Right forelimb (tissue), 1 donor: ENCODE measurements around the gene PCDH18.
"Not testable (repeated sequence)": the region's sequence is repeated elsewhere in the genome, so short reads cannot be mapped to it uniquely, and the experiment has no call there.

ENCODE experiments used
- DNase-seq: peaks from one replicate; pipeline ENCODE4 v3.0.0-alpha.2; 2018

Gene PCDH18, protein sequence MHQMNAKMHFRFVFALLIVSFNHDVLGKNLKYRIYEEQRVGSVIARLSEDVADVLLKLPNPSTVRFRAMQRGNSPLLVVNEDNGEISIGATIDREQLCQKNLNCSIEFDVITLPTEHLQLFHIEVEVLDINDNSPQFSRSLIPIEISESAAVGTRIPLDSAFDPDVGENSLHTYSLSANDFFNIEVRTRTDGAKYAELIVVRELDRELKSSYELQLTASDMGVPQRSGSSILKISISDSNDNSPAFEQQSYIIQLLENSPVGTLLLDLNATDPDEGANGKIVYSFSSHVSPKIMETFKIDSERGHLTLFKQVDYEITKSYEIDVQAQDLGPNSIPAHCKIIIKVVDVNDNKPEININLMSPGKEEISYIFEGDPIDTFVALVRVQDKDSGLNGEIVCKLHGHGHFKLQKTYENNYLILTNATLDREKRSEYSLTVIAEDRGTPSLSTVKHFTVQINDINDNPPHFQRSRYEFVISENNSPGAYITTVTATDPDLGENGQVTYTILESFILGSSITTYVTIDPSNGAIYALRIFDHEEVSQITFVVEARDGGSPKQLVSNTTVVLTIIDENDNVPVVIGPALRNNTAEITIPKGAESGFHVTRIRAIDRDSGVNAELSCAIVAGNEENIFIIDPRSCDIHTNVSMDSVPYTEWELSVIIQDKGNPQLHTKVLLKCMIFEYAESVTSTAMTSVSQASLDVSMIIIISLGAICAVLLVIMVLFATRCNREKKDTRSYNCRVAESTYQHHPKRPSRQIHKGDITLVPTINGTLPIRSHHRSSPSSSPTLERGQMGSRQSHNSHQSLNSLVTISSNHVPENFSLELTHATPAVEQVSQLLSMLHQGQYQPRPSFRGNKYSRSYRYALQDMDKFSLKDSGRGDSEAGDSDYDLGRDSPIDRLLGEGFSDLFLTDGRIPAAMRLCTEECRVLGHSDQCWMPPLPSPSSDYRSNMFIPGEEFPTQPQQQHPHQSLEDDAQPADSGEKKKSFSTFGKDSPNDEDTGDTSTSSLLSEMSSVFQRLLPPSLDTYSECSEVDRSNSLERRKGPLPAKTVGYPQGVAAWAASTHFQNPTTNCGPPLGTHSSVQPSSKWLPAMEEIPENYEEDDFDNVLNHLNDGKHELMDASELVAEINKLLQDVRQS

DNA sequence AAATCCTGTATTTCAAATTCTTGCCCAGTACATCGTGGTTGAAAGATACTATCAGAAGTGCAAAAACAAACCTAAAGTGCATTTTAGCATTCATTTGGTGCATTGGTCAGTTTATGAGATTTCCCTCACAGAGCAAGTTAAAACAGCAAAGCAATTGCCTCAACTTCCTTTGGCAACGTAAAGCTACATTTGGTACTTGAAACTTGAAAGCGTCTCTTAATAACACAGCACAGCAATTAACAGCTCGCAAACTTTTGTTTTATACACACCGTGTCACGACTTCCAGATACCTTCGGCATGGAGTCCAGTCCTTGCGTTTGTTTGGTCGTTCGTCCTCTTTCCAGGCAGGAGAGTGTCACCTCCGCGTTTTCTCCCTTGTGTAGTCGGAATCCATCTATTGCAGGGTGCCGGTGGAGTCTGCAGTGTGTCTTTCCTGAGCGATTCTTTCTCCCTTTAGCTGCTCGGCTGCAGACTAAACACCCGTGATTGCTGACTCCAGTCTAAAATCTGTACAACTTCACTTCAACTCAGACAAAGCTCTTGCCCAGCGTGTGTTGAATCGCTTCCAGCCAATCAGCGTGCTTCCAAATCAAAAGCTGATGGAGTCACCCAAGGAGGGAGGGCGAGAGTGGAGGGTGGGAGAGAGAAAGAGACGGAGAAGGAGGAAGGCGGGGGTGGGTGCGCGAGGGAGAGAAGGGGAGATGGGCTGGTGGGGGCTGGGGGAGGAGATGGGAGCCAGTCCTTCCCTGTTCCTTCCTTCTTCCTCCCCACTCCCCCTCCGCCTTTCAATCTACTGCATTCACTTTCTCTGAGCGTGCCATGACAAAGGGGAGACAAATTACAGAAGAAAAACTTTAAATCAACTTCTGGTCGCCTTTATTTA lies at the start of gene PCDH18:
Gene PCDH18, minus strand, starts transcription at position 509 of the 883 bp plus-strand sequence. Its CDS starts 406 bp downstream, at position 103.
- peak; percentile 96 for DNase-seq

DNA sequence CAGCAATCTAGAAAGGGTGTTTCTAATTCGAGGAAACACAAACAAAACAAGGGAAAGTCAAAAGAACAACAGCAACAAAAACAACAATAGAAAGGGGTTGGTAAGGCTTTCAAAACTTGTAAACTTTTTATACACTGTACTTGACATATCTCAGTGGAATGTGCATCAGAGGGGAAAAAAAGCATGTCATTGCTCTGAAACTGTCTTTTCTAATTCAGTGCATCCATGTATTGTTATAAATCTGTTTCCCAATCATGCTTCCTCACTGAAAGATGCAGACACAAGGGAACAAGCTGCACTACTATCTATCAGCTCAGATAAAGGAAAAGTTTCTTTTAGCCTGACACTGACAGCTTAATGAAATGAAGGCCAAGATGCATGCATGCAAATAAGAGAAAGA lies 44.2 kb upstream of the PCDH18 start:
- no peak for DNase-seq

DNA sequence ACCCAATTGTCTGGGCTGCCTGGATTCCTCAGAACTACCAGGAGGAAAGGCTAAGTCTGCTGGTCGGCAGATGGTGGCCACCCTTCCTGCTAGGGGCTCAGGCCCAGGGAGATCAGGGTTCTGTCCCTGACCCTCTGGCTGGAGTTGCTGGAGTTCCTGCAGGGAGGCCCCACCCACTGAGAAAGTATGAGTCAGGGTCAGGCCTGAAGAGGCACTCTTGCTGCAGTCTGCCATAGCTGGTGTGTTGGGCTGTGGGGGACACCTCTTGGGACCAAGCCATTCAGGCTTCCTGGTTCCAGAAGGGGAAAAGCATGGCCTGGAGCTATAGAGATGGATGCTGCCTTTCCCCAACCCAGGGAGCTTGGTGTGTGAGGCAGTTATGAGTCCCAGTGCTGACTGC lies 40.4 kb upstream of the PCDH18 start:
- no peak for DNase-seq

DNA sequence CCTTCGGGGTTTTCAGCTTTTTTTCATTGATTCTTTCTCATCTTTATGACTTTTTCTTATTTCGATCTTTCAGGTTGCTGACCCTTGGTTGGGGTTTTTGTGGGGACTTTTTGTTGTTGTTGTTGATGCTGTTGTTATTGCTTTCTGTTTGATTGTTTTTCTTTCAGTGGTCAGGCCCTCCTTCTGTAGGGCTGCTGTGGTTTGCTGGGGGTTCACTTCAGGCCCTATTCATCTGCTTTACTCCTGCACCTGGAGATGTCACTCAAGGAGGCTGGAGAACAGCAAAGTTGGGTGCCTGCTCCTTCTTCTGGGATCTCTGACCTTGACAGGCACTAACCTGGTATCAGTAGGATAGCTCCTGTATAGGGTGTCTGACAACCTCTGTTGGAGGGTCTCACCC lies 39.9 kb upstream of the PCDH18 start:
- no peak for DNase-seq

DNA sequence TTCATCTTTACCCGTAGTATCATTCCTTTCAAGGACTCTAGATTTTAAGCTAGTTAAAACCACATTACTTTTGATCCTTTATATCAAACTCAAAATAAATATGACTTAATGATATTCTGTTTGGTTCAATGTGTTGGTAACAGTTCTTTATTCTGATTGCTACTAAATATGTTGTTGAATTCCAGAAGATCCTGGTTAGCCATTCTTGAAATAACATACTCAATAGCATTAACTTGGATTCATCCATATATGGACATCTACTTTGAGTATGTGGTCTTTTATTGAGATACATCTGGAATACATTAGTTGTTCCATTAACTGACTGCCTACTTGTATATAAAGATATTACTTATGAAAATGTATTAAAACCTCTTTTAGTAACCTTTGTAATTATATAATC lies 27.5 kb upstream of the PCDH18 start:
- DNase-seq = no peak

DNA sequence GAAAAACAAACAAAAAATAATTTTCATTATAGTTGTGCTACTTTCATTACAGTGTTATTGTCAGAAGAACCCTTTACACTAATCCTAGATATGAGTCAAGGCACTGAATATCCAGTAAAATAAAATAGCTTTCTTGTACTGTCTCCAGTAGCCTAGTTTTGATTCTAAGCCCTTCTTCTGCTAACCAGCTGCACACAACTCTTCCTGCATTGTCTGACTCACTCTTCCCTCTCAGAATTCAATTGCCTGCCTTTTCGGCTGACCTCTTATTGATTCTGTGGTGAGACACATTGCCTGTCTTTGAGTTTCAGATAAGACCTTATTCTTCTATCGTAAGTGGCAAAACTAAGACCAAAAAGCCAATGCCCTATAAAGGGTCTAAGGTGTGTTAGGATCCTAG lies 26.7 kb upstream of the PCDH18 start:
- DNase-seq = no peak

DNA sequence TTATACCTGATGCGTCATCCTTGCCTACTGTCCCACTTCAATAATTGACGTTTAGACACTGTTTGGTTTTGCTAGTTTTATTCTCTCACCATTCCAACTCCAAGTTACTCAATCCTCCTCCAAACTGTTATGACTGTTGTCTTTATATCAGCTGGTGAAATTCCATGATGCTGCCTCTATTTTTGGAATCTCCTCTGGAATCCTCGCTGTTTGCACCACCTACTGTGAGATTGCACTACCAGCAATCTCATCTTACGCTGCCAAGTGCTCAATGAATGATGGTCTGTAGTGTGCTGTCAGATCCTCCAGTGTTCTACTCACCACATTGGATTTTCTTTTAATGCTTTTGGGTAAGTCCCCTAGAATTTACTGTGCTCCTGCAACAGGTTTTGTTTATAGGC lies 13.2 kb upstream of the PCDH18 start:
- no peak for DNase-seq

DNA sequence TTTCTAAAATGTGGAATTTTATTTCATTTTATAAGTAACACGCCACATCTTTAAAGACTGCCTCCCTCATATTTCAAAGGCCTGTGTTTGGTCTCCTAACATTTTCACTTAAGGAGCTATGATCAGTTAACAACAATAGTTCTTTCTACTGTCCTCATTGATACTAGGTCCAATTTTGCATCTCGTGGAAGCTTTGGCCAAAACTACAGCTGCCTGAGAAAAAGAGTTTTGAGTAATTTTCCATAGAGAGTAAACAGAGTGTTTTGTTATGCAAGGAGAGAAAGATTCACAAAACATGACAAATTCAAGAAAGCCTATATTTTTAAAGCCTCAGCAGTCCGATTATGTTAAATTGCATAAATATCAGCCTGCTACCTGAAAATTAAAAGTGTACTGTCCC lies 11.4 kb upstream of the PCDH18 start:
- no peak for DNase-seq

DNA sequence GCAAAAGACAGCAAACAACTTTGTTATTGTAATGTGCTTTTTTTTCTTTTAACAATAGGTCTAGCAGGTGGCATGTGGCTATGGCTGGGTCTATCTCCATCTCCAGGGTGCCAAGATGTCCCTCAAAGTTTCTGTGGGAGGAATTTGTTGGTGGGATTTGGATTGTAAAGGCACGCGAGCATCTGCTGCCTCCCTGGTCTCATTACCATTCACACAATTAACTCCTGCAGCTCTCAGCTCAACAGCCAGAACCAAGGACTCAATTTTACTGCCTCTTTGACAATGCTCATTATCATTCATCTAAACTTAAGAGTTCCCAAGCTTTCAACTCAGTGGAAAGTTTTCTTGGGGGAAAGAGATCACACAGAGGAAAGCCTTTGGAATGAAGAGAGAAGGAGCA lies 10.9 kb upstream of the PCDH18 start:
- DNase-seq = no peak

DNA sequence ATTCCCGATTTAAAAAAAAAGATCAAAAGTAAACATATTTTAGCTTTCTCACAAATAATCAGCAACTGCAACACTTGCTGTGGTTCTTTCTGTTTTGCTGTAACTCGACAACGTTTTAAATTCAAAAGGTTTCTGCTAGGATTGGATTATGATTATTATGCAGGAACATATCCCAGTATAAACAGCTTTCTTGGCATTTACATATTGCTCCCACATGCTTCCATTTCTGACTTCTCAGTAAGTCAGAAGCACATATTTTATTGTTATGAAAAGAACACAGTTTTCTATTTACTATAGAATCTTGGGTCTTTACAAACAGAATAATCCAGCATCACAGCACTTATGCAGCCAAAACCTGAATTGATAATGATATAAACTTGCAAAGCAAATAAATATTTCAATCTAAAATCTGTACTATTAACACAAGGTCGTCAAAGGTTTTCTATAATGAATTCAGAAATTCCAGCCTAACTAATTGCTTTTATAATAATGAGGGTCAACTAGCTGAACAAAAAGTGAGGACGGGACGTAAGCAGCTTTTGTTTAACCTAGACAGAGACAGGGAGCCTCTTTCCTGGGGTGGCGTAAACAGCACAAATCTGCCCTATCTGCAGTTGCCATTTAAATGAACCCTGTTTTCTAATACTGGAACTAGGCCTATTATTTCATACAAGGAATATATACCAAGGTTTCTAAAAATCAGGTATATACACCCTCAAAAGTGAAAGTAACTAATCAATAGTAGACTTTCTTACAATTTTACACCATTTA lies 9.8 kb upstream of the PCDH18 start:
- DNase-seq = no peak

DNA sequence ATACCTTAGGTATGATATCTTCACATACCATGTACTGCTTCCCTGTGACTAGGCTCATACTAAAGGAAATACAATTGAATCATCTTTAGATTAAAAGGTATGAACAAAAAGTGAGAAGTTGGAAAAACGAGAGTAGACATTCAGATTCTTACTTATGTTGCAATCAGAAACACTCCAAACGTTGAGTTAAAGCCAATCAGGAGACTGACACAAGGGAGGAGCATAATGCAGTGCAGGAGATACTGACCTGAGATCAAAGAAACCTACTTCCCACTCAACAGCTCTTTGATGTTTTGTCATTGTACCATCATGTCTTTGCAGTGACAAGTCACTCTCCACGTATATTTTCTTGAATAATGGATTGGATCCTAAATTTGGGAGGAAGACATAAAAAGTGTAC lies 8.9 kb upstream of the PCDH18 start:
- no peak for DNase-seq

DNA sequence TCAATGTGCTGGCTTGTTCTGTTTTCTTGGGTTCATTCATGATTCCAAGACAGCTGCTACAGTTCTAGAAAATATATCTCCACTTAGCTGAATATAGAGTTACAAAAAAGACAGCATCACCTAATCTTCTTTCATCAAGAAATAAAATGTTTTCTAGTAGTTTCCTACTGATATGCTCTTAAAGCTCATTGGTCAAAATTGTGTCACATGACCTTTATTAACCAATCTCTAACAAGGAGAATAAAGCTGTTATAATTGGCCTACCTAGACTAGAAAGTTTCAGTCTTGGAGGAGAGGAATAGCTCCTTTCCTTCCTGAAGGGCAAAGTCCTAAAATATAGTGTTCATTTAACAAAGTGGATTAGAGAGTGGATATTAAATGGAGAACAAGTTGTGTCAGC lies 8.1 kb upstream of the PCDH18 start:
- DNase-seq = no peak

DNA sequence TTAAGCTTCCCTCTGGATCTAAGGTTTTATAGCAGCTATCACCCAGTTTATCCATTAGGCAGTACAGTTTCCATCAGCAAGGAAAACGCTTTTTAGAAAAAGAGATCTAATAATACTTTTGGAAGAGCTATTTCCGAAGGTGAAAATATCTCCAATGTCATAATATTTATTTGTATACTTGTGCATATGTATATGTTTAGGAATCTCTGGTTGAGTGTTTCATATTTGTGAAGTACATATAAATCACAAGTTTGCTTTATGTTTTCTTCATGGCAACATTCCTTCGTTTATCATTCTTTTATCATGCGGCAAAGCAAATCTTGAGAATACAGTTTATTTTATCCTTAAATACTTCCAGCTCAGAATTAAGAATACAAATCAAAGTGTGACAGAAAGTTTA lies 6.2 kb upstream of the PCDH18 start:
- DNase-seq = no peak

DNA sequence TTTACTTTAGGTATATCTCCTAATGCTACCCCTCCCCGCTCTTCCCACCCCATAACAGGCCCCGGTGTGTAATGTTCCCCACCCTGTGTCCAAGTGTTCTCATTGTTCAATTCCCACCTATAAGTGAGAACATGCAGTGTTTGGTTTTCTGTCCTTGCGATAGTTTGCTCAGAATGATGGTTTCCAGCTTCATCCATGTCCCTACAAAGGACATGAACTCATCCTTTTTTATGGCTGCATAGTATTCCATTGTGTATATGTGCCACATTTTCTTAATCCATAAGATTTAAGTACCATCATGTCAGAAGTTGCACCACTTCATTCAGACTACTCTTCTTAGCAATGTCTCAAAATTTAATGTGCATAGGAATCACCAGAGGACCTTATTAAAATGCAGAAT lies 5.5 kb upstream of the PCDH18 start:
- DNase-seq = not testable (repeated sequence)

DNA sequence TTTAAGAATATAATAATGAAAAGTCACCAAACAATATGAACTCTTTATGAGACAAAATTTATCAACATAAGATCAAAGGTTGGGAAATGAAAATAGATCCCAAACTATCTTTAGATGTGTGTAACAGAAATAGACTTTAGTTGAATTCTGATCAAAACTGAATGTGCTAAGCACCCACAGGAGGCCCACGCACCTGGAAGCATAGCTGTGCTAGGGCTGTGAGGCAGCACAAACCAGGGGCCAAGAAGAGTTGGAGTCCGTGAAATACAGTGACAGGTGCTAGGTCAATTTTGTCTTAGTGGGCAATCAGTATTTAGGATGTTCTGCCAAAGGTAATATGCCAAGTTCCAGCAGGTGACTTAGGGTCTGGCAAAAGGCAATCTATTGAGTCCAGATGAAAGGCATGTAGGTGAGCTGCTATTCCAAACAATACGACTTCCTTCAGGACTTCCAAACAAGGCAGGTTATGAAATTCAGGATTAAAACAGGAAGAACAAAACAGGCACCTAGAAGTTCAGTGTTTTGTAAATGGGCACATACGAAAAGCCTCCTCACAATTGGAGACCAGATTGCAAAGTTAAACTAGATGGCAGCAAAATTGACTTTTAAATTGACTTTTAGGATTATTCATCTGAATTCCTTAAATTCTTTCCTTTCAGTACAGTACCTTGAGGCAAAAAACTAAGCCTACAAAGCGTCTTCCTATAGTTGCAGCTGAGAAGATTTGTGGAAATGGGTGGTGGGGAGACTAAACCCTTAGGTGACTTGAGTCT lies 4.7 kb upstream of the PCDH18 start:
- no peak for DNase-seq

DNA sequence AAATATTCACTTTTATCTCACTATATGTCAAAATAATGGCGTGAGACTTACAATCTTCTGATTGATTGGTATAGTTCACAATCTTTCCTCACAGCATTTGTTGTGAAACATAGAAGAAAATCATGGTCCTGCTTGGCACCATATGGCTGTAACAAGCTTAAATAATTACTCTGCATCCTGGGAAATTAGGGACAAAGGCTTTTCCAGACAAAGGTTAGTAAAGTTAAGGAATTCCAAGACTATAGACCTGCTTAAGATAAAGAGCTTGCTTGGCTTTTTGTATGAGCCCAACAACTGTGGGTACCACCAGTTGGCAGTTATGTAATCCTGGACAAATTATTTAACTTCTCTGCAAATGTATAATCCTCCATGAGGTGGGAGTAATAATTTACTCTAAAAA lies 3.4 kb upstream of the PCDH18 start:
- DNase-seq = no peak

DNA sequence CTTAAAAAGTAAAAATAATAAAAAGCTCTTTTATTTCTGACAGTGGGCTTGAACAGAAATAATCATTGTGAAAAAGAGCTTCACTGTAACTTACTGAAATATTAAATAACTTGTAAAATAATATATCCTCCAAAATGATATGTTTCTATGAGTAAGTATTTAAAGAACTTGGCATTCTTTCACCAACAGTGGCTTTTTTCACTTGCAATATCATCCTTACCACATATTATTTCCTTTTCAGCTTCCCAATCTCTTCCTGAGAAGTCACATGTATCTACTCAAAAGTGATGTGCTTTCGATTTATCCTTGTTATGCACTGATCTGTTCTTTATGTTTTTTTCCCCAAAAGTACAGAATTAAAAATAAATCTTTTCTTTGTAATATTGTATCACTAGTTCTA lies 2.2 kb upstream of the PCDH18 start:
- DNase-seq = no peak

DNA sequence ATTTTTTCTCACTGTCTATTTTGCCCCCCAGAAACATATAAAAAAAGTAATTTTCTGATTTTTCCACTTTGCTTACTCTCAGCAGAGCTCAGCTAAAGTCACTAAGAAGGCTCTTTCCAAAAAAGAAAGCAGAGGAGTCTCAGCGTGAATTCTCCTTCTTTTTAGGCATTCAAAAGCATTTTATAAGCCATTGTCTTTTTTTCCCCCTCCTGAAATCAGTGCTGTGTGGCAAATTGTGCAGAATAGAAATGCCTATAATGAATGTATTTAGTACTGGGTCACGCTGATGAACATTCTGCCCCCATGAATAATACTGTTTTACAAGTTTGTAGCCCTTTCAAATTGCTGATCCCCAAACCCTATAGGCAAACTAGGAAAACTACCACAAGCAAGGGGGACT lies 1.6 kb upstream of the PCDH18 start:
- DNase-seq = no peak

DNA sequence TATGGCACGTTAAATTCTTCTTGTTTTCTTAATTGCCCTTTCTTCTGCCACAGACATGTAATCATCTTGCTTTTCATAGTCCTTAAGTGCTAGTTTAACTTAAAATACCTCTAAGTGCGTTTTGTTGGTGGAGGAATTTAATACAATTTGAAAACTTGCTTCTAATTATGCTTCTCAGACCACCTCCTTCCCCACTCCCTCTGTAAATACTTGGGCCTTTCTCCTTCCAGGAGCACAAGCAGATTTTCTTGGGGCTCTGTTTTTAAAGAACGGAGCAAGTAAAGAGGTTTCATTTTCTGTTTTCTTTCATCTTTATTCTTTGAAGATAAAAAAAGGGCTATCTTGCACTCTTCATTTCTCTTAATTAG lies 559 bp upstream of the PCDH18 start:
- no peak for DNase-seq

DNA sequence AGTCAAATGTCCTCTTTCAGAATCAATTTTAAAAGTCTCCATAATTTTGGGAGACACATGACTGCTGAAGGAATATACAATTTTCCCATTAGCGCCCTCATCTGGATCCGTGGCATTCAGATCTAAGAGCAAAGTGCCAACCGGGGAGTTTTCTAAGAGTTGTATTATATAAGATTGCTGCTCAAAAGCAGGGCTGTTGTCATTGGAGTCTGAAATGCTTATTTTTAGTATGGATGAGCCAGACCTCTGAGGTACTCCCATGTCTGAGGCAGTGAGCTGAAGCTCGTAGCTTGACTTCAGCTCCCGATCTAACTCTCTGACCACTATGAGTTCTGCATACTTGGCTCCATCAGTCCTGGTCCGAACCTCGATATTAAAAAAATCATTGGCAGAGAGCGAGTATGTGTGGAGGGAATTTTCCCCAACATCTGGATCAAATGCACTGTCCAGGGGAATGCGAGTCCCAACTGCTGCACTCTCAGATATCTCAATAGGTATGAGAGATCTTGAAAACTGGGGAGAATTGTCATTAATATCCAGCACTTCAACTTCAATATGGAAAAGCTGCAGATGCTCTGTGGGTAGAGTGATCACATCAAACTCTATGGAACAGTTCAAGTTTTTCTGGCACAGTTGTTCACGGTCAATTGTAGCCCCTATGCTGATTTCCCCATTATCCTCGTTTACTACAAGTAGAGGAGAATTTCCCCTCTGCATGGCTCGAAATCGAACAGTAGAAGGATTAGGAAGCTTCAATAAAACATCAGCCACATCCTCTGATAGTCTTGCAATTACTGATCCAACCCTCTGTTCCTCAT lies 917 bp downstream of the PCDH18 start:
- peak; percentile 62 for DNase-seq
